Occipital lobe (tissue), 2 donors: ENCODE results near the gene GSTA1. TPM values are rescaled to one million over a fixed set of nuclear protein-coding genes. Genes with fewer than 3 reads are reported as not detected.
"Not testable (repeated sequence)": the region's sequence is repeated elsewhere in the genome, so short reads cannot be mapped to it uniquely, and the experiment has no call there.

Source experiments
- DNase-seq: peaks from one replicate; lab custom pipeline; 2025; lab: John Stamatoyannopoulos, UW
- total RNA-seq: library from RNA; depleted of rRNA; stranded (reverse); fragments of >200 nt; gene quantifications from one replicate; pipeline ENCODE4 v1.2.3, GENCODE V29; 2014

GSTA1 gene
- 0.31 TPM for total RNA-seq

- not testable (repeated sequence) for DNase-seq
Measured at GRCh38 chr6:52803668-52804255, at the start of gene GSTA1. Gene GSTA1 (minus strand): TSS chr6:52803816. CDS start chr6:52799267, 4,549 bp downstream.

DNA sequence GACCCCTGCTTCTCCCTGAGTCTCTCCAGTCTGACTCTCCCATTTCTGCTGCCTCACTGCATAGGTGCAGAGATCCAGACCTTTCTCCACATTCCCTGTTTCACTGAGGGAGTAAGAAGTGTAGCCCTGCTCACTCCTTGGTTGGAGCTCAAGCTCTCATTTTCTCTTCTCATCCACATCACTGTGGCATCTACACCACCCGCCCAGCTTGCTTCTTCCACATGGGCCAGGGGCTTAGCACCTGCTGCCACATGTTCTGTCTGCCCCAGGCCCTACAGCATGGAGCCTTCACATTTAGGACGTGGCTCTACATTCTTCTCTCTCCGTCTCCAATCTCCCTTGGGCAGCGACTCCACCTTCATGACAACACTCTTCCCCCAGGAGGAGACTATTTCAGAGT is 45.5 kb upstream of the GSTA1 start:
- DNase-seq = no peak

DNA sequence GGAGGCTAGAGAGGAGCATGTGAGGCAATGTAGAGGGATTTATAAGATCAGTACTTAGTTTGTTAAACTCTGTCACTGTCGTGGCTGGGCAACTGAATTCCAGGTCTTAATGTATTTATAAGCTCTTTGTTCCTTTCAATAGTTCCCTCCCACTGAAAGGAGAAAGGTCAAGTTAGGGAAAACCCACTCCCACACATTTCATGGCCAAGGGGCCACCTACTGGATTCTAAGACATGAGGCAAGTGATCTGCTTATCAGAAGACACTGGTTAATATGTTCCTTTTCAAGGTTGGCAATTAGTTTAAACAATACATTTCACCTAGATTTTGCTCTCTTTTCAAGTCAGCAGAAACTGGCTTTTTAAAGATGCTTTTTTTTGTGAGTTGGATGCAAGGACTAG is 42.4 kb upstream of the GSTA1 start:
- DNase-seq = no peak

- no peak for DNase-seq
Measured at GRCh38 chr6:52843605-52844004, 40.0 kb upstream of the GSTA1 start.

DNA sequence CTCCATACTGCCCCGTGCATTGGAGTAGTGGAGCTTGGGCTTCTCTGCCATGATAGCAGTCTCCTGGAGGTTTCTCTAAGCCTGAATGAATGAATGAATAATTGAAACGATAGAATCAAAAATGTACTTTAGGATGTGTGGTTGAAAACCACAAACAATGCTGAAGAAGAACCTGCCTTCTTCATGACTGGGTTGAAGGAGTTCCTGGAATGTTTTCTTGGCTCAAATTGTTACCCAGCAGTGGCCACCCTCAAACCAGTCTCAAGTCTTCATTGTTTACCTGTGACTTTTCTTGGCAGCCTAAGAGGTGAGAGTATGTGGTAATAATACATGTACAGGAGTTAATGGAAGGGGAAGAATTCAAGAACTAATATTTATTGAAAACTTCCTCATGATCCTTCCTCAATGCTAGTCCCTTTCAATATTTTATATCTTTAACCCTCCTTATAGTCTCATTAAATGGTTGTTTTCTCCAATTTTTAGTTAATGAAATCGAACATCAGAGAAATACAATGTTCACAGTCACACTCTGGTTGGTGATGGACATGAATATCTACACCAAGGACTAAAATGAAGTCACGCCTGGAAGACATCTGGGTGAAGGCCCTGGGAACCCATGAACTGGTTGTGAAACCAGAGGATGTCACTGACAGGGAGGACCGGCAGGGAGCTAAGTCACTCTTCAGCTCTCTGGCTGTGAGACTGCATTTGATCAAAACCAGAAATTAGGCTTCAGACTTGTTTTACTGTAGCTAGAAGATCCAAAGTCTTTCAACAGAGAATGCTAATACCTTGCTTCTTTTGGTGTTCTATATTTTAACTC is 37.4 kb upstream of the GSTA1 start, which contains the start of gene GSTA5:
TSS of gene GSTA5 (minus strand) at position 51 of the 823 bp plus-strand sequence.
- no peak for DNase-seq

DNA sequence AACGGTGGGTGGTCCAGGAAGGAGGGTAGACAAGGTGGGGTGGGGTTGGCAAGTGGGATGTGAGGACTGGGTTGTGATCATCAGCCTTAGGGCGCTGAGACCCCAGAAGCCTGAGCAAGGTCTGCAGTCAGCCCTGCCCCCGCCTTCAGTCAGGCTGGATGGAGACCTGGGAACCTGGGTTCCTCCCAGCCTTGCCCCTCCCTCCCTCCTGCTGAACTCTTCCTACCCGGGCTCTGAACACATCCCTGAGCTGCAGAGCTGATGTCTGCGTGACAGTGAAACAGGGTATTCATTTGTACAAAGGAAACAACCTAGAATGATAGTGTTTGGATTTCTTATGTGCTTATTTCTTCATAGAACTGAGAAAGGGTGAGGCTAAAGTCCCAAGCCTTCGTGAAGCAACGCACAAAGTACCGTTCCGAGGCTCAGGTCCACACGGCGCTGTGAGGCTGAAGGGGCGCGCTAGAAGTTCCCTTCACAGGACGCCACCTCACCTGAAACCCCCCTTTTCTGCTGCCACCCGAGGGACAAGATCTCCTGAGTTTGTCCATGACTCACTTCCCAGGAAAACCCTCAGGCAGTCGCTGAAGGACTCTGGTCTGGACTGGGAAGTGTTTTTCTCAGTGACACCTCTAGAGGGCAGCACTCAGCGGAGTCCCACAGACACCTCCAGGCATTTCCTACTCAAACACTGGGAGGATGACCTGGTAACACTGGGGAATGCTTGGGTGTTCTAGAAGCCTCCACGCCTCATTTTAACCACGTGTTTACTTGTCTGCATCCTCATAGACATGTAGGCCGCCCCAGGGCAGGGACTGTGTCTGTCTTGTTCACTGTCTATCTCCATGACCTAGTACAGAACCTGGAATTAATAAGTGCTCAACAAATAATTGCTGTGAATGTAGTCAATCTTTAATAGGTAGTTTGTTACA is 35.8 kb upstream of the GSTA1 start:
- DNase-seq = peak; percentile 3

- no peak for DNase-seq
Measured at GRCh38 chr6:52834481-52834880, 30.9 kb upstream of the GSTA1 start.

DNA sequence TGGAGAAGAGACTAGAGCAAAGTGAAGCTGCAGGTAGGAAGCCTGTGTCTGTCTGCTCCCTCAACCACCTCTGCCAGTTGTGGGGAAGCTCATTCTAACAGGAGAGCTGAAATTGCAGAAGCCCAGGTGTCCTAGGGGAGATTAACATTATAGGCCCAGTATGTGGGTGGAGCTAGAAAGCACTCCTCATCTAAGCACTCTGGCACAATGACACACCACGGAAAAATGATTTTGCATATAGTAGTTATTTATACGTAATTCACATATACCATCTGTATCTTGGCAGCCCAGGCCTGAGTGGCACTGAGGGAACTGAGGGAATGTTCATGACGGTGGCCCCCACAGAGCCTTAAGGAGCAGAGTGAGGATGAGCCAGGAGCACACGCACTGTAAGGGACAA is 27.3 kb upstream of the GSTA1 start:
- not testable (repeated sequence) for DNase-seq

DNA sequence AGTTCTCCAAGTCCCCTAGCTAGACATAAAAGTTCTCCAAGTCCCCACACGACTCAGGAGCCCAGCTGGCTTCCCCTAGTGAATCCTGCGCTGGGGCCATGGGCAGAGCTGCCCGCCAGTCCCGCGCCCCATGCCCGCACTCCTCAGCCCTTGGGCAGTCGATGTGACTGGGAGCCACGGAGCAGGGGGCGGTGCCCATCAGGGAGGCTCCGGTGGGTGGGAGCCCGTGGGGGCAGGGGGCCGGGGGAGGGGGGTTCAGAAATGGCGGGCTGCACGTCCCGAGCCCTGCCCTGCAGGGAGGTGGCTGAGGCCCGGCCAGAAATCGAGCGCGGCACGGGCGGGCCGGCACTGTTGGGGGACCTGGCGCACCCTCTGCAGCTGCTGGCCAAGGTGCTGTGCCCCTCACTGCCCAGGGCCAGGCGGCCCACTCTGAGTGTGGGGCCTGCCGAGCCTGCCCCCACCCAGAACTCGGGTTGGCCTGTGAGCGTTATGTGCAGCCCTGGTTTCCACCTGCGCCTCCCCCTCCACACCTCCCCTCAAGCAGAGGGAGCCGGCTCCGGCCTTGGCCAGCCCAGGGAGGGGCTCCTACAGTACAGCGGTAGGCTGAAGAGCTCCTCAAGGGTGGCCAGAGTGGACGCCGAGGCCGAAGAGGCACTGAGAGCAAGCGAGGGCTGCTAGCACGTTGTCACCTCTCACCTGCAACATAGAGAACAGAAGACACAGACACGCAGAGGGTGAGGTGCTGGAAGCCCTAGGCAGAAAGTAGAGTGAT is 25.6 kb upstream of the GSTA1 start:
- no peak for DNase-seq

GRCh38 chr6:52828621-52829020 is 25.0 kb upstream of the GSTA1 start:
- DNase-seq = not testable (repeated sequence)

- not testable (repeated sequence) for DNase-seq
Measured at GRCh38 chr6:52827073-52827783, 23.6 kb upstream of the GSTA1 start.

- no peak for DNase-seq
Measured at GRCh38 chr6:52826513-52826912, 22.9 kb upstream of the GSTA1 start.

GRCh38 chr6:52825900-52826459 is 22.4 kb upstream of the GSTA1 start:
- not testable (repeated sequence) for DNase-seq

GRCh38 chr6:52825270-52825793 is 21.7 kb upstream of the GSTA1 start:
- DNase-seq = not testable (repeated sequence)

DNA sequence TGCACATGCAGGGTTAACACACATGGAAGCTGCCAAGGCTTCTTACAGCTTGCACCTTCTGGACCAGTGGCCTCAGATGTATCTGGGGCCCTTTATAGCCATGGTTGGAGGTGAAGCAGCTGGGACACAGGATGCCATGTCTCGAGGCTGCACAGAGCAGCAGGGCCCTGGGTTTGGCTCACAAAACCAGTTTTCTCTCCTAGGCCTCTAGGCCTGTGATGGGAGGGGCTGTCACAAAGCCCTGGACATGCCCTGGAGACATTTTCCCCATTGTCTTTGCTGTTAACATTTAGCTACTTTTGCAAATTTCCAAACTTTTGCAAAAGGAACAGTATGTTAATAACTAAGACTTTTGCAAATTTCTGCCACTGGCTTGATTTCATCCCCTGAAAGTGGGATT is 18.2 kb upstream of the GSTA1 start:
- no peak for DNase-seq

- DNase-seq = no peak
Measured at GRCh38 chr6:52820198-52820597, 16.6 kb upstream of the GSTA1 start.

DNA sequence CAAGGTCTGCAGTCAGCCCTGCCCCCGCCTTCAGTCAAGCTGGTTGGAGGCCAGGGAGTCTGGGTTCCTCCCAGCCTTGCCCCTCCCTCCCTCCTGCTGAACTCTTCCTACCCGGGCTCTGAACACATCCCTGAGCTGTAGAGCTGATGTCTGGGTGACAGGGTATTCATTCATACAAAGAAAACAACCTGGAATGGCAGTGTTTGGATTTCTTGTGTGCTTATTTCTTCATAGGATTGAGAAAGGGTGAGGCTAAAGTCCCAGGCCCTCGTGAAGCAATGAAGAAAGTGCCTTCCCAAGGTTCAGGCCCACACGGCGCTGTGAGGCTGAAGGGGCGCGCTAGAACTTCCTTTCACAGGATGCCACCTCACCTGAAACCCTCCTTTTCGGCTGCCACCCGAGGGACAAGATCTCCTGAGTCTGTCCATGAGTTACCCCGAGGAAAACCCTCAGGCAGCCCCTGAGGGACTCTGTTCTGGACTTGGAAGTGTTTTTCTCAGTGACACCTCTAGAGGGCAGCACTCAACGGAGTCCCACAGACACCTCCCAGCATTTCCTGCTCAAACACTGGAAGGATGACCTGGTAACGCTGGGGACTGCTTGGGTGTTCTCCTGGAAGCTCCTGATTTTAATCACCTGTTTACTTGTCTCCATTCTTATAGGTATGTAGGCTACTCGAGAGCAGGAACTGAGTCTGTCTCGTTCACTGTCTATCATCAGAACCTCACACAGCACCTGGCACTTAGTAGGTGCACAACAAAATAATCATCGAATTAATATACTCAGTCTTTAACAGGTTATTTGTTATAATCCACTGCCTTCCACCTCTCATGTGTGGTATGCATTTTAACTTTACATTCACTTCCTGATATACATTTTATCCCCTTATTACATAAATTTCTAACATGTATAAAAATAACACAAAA is 11.8 kb upstream of the GSTA1 start:
- DNase-seq = no peak

- not testable (repeated sequence) for DNase-seq
Measured at GRCh38 chr6:52814545-52814944, 10.9 kb upstream of the GSTA1 start.

GRCh38 chr6:52809777-52810176 is 6.2 kb upstream of the GSTA1 start:
- DNase-seq = not testable (repeated sequence)
